CD4-positive, CD25-positive, alpha-beta regulatory T cell (primary cell): ENCODE data around the gene ODC1. TPM values are rescaled to one million over a fixed set of nuclear protein-coding genes. Genes with fewer than 3 reads are reported as not detected.
"Not testable (repeated sequence)": the region's sequence is repeated elsewhere in the genome, so short reads cannot be mapped to it uniquely, and the experiment has no call there.

Experiments used
- ATAC-seq, 2 donors: fragments of 150-1000 bp; cut with Tn5 transposase; one replicate each; pipeline ENCODE4 v1.10.0; 2021; ENCODE audit warnings: low read depth in 2 of 2, moderate number of reproducible peaks in 2 of 2, moderate library complexity in 1 of 2
- DNase-seq, 3 donors: peaks; one replicate each; pipeline versions ENCODE4 v3.0.0 to v3.0.0-alpha.2; 2012 to 2022; ENCODE audit warnings: mixed read lengths in 1 of 3
- H3K27ac ChIP-seq: one replicate; pipeline ENCODE4 v1.7.0; 2013; ENCODE audit warnings: mild to moderate bottlenecking, low read length; ENCODE audit not compliant: insufficient read depth, poor library complexity, severe bottlenecking
- H3K27me3 ChIP-seq: one replicate; pipeline ENCODE4 v1.7.0; 2013; ENCODE audit warnings: low read length; ENCODE audit not compliant: control insufficient read depth, insufficient read depth
- H3K36me3 ChIP-seq: one replicate; pipeline ENCODE4 v1.7.0; 2013; ENCODE audit warnings: mild to moderate bottlenecking, low read length, moderate library complexity; ENCODE audit not compliant: control insufficient read depth, insufficient read depth
- H3K4me1 ChIP-seq: 2 replicates; pipeline ENCODE4 v1.7.0; 2013; ENCODE audit warnings: mild to moderate bottlenecking, low read length; ENCODE audit not compliant: insufficient read depth, control insufficient read depth, poor library complexity, severe bottlenecking
- H3K4me3 ChIP-seq: one replicate; pipeline ENCODE4 v1.7.0; 2013; ENCODE audit warnings: low read depth, mild to moderate bottlenecking, low read length, moderate library complexity
- H3K9me3 ChIP-seq, 2 experiments: 1 replicate in 1 of 2; 2 replicates in 1 of 2; pipeline ENCODE4 v1.7.0; 2013; ENCODE audit warnings: low read length in 2 of 2, mild to moderate bottlenecking in 1 of 2, moderate library complexity in 1 of 2; ENCODE audit not compliant: control insufficient read depth in 2 of 2
- H3K27ac Mint-ChIP-seq, 3 donors: one replicate each; pipeline ENCODE4 v1.8.0; 2020 to 2022; ENCODE audit warnings: mild to moderate bottlenecking in 3 of 3, mixed read lengths in 3 of 3, moderate library complexity in 2 of 3
- H3K27me3 Mint-ChIP-seq: one replicate; pipeline ENCODE4 v1.8.0; 2022; ENCODE audit warnings: mild to moderate bottlenecking, mixed read lengths
- H3K36me3 Mint-ChIP-seq: one replicate; pipeline ENCODE4 v1.8.0; 2020; ENCODE audit warnings: mixed read lengths
- H3K4me1 Mint-ChIP-seq, 4 donors: one replicate each; pipeline ENCODE4 v1.8.0; 2020 to 2022; ENCODE audit warnings: mixed read lengths in 4 of 4, mild to moderate bottlenecking in 1 of 4
- H3K4me3 Mint-ChIP-seq, 4 donors: one replicate each; pipeline ENCODE4 v1.8.0; 2020 to 2022; ENCODE audit warnings: mild to moderate bottlenecking in 4 of 4, mixed read lengths in 4 of 4, moderate library complexity in 3 of 4
- H3K9me3 Mint-ChIP-seq, 7 donors: one replicate each; pipeline ENCODE4 v1.8.0; 2020 to 2022; ENCODE audit warnings: mixed read lengths in 7 of 7, mild to moderate bottlenecking in 3 of 7, moderate library complexity in 2 of 7
- polyA plus RNA-seq, 4 donors: library from polyadenylated mRNA; unstranded; fragments of 300-500 nt; fragmentation: Illumina TruSeq; gene quantifications; one replicate each; pipeline ENCODE4 v1.2.3, GENCODE V29; 2021
- total RNA-seq: library from RNA; stranded (reverse); gene quantifications from one replicate; pipeline ENCODE4 v1.2.3, GENCODE V29; 2022

The ODC1 gene
- total and polyA plus RNA-seq, 5 donors from 2014 or later: 74.1 to 113 (median 102) TPM

- peak overlapping the region; percentile 34 to 94 (median 88) for H3K27ac Mint-ChIP-seq
- peaks cover 2 to 35% (median 17%) of the 10 kb centered on the region in 4 donors for H3K4me1 Mint-ChIP-seq
- H3K27ac ChIP-seq: no peak overlapping the region
- H3K27me3 Mint-ChIP-seq: peaks cover 16% of the 10 kb centered on the region
- H3K36me3 ChIP-seq: no peaks in the 10 kb centered on the region
- ATAC-seq (no peak), DNase-seq (no peak)
- peaks cover 24% of the 10 kb centered on the region for H3K4me1 ChIP-seq
- H3K4me3 ChIP-seq: no peak overlapping the region
- H3K9me3 ChIP-seq: no peaks in the 10 kb centered on the region
- H3K27me3 ChIP-seq: no peaks in the 10 kb centered on the region
- H3K36me3 Mint-ChIP-seq: no peaks in the 10 kb centered on the region
- H3K4me3 Mint-ChIP-seq: no peak overlapping the region
- peaks cover 0 to 10% (median 0%) of the 10 kb centered on the region in 7 donors for H3K9me3 Mint-ChIP-seq
Observed at GRCh38 chr2:10490806-10491291, 42.7 kb upstream of the ODC1 start.

DNA sequence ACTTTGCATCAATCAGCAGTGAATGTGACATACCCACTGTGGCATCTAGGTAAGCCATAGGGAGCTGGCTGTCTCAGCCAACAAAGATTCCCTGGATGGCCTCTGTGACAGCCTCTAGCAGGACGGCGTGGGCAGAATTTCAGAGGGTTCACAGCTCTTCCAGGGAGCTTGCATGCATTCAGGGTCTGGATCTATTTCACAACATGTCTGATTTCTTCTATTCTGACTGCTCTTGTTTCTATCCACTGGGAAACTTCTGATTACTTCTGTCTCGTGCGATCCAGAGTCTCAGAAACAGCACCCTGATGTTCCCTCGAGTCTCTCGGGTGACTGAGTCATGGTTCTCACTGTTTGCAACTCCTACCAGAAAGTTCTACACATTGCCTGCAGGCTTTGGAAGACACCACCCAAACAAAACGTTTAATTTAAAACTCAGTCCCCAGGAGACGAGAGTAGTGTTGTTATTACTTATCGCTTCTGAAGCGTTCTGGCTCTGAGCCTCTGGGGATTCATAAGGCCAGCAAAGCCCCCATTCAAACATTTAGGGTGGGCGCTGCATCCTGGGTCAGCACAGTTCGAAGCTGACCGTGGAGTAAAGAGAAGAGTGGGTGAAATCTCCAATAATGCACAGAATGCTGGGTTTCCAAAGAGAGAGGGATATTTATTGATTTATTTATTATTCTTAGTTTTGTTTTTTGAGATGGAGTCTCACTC is 41.9 kb upstream of the ODC1 start:
- Histone ChIP-seq H3K9me3 (no peaks in the 10 kb centered on the region), H3K4me1 (peaks cover 20% of the 10 kb centered on the region), H3K4me3 (no peak overlapping the region), H3K27ac (no peak overlapping the region), H3K36me3 (no peaks in the 10 kb centered on the region), H3K27me3 (no peaks in the 10 kb centered on the region)
- Mint-ChIP-seq H3K36me3 (no peaks in the 10 kb centered on the region), H3K4me1 (peaks cover 1 to 29% (median 12%) of the 10 kb centered on the region in 4 donors), H3K27ac (peak overlapping the region in 2 of 3 donors; percentile 42 to 80), H3K27me3 (peaks cover 12% of the 10 kb centered on the region), H3K9me3 (peaks cover 0 to 10% (median 0%) of the 10 kb centered on the region in 7 donors), H3K4me3 (peak overlapping the region in 1 of 4 donors; percentile 35)
- no peak for DNase-seq
- no peak for ATAC-seq

DNA sequence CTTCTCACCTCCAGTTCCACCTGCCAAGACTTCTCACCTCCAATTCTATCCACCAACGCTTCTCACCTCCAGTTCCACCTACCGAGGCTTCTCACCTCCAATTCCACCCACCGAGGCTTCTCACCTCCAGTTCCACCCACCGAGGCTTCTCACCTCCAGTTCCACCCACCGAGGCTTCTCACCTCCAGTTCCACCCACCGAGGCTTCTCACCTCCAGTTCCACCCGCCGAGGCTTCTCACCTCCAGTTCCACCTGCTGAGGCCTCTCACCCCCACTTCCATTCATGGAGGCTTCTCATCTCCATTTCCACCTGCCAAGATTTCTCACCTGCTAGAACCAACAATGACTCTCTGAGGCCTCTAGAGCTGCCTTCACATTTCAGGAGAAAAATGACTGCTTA is 40.0 kb upstream of the ODC1 start:
- peaks cover 0 to 10% (median 0%) of the 10 kb centered on the region in 7 donors for H3K9me3 Mint-ChIP-seq
- peaks cover 0 to 16% (median 5%) of the 10 kb centered on the region in 4 donors for H3K4me1 Mint-ChIP-seq
- H3K4me1 ChIP-seq, H3K36me3 Mint-ChIP-seq, H3K27me3 ChIP-seq, H3K36me3 ChIP-seq, H3K4me3 ChIP-seq, H3K4me3 Mint-ChIP-seq, H3K9me3 ChIP-seq, H3K27ac ChIP-seq, ATAC-seq, DNase-seq, H3K27ac Mint-ChIP-seq: not testable (repeated sequence)
- peaks cover 15% of the 10 kb centered on the region for H3K27me3 Mint-ChIP-seq

DNA sequence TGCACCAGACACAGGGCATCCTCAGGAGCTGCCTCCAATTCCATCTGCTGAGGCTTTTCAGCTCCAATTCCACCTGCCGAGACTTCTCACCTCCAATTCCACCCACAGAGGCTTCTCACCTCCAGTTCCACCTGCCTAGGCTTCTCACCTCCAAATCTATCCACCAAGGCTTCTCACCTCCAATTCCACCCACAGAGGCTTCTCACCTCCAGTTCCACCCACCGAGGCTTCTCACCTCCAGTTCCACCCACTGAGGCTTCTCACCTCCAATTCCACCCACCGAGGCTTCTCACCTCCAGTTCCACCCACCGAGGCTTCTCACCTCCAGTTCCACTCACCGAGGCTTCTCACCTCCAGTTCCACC is 39.6 kb upstream of the ODC1 start:
- not testable (repeated sequence) for H3K4me3 ChIP-seq, DNase-seq, H3K27ac Mint-ChIP-seq, H3K36me3 Mint-ChIP-seq, ATAC-seq, H3K27me3 ChIP-seq, H3K27ac ChIP-seq, H3K4me3 Mint-ChIP-seq, H3K36me3 ChIP-seq, H3K9me3 ChIP-seq, H3K4me1 ChIP-seq
- H3K27me3 Mint-ChIP-seq: peaks cover 20% of the 10 kb centered on the region
- peaks cover 0 to 11% (median 4%) of the 10 kb centered on the region in 4 donors for H3K4me1 Mint-ChIP-seq
- peaks cover 0 to 10% (median 0%) of the 10 kb centered on the region in 7 donors for H3K9me3 Mint-ChIP-seq

- Histone ChIP-seq H3K9me3 (no peaks in the 10 kb centered on the region), H3K27ac (no peak overlapping the region), H3K27me3 (no peaks in the 10 kb centered on the region), H3K4me1 (no peaks in the 10 kb centered on the region), H3K4me3 (no peak overlapping the region), H3K36me3 (no peaks in the 10 kb centered on the region)
- Mint-ChIP-seq H3K4me3 (no peak overlapping the region), H3K36me3 (no peaks in the 10 kb centered on the region), H3K4me1 (peaks cover 0 to 11% (median 3%) of the 10 kb centered on the region in 4 donors), H3K9me3 (peaks cover 0 to 7% (median 0%) of the 10 kb centered on the region in 7 donors), H3K27ac (no peak overlapping the region), H3K27me3 (peaks cover 25% of the 10 kb centered on the region)
- DNase-seq: no peak
- ATAC-seq: no peak
Observed at GRCh38 chr2:10487081-10487740, 39.1 kb upstream of the ODC1 start.

DNA sequence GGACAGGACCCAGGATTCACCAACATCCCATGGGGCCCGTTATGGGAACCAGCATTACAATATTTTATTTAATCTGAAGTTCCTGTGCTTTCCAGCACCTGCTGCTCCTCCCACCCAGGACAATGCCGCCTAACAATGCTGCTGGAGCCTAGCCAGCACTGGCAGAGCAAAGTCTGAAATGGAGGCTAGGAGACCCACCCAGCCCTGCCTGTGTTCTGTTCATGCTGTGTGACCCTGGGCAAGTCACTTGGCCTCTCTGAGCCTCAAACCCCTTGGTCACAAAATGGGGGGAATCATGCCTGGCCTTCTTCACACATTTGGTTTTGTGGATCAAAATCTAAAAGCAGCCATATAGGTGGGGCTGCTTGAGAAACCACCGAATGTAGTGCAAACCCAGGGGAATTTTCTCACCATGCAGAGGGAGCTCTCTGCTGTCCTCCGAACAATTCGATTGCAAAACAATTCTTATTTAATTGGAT is 38.5 kb upstream of the ODC1 start:
- no peaks in the 10 kb centered on the region for H3K4me1 ChIP-seq
- H3K4me3 ChIP-seq: no peak overlapping the region
- no peak overlapping the region for H3K4me3 Mint-ChIP-seq
- H3K36me3 ChIP-seq: no peaks in the 10 kb centered on the region
- peaks cover 29% of the 10 kb centered on the region for H3K27me3 Mint-ChIP-seq
- no peaks in the 10 kb centered on the region for H3K36me3 Mint-ChIP-seq
- H3K27ac ChIP-seq: no peak overlapping the region
- H3K9me3 Mint-ChIP-seq: peaks cover 0 to 5% (median 0%) of the 10 kb centered on the region in 7 donors
- peaks cover 0 to 11% (median 2%) of the 10 kb centered on the region in 4 donors for H3K4me1 Mint-ChIP-seq
- H3K27ac Mint-ChIP-seq: no peak overlapping the region
- DNase-seq (no peak), ATAC-seq (no peak)
- no peaks in the 10 kb centered on the region for H3K9me3 ChIP-seq
- H3K27me3 ChIP-seq: no peaks in the 10 kb centered on the region

- no peak for ATAC-seq
- peaks cover 0 to 7% (median 2%) of the 10 kb centered on the region in 4 donors for H3K4me1 Mint-ChIP-seq
- H3K36me3 Mint-ChIP-seq: no peaks in the 10 kb centered on the region
Observed at GRCh38 chr2:10486091-10486490, 38.0 kb upstream of the ODC1 start.

More at GRCh38 chr2:10486091-10486490, 38.0 kb upstream of the ODC1 start:
- Histone ChIP-seq H3K27me3 (no peaks in the 10 kb centered on the region), H3K36me3 (no peaks in the 10 kb centered on the region), H3K4me3 (no peak overlapping the region), H3K27ac (no peak overlapping the region), H3K9me3 (no peaks in the 10 kb centered on the region), H3K4me1 (no peaks in the 10 kb centered on the region)
- Mint-ChIP-seq H3K4me3 (no peak overlapping the region), H3K27ac (no peak overlapping the region), H3K27me3 (peaks cover 29% of the 10 kb centered on the region), H3K9me3 (peaks cover 0 to 2% (median 0%) of the 10 kb centered on the region in 7 donors)
- DNase-seq: no peak
